Measurements from ENCODE around the gene RAET1E.

DNA sequence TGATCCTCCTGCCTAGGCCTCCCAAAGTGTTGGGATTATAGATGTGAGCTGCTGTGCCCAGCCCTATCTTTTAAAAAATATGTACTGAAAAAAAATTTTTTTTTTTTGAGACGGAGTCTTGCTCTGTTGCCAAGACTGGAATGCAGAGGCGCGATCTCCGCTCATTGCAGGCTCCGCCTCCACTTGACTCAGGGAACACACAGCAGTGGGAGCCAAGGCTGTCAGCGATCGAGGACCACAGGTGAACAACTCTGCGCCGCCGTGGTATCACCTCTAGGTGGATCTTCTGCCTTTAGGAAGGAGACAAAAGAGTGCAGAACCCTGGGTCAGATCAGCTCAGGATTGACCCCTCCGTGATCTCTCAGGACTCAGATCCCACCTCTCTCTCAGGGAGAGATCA lies 13.7 kb downstream of the RAET1E start:
- TF ChIP-seq, protein P1, sequence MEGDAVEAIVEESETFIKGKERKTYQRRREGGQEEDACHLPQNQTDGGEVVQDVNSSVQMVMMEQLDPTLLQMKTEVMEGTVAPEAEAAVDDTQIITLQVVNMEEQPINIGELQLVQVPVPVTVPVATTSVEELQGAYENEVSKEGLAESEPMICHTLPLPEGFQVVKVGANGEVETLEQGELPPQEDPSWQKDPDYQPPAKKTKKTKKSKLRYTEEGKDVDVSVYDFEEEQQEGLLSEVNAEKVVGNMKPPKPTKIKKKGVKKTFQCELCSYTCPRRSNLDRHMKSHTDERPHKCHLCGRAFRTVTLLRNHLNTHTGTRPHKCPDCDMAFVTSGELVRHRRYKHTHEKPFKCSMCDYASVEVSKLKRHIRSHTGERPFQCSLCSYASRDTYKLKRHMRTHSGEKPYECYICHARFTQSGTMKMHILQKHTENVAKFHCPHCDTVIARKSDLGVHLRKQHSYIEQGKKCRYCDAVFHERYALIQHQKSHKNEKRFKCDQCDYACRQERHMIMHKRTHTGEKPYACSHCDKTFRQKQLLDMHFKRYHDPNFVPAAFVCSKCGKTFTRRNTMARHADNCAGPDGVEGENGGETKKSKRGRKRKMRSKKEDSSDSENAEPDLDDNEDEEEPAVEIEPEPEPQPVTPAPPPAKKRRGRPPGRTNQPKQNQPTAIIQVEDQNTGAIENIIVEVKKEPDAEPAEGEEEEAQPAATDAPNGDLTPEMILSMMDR (conservative IDR thresholded peaks at IDR 0.05; ENCODE audit: low read depth in 2 of 2): peak; percentile 16 to 34; a peak in 2 of 4 replicates
- TF ChIP-seq POLR2AphosphoS5 (IDR thresholded peaks at IDR 0.05; ENCODE audit: low read depth) (no peak), EZH2phosphoT487 (IDR thresholded peaks at IDR 0.05; ENCODE audit: unreplicated experiment) (no peak), EZH2 (IDR thresholded peaks at IDR 0.05; ENCODE audit: low read depth, unreplicated experiment) (no peak), CREB1 (CRISPR knock-in tag; IDR thresholded peaks at IDR 0.05; ENCODE audit: low read depth) (no peak), ZNF331 (CRISPR knock-in tag; IDR thresholded peaks at IDR 0.05; ENCODE audit: low read depth) (no peak)
- TF ChIP-seq, protein P2, sequence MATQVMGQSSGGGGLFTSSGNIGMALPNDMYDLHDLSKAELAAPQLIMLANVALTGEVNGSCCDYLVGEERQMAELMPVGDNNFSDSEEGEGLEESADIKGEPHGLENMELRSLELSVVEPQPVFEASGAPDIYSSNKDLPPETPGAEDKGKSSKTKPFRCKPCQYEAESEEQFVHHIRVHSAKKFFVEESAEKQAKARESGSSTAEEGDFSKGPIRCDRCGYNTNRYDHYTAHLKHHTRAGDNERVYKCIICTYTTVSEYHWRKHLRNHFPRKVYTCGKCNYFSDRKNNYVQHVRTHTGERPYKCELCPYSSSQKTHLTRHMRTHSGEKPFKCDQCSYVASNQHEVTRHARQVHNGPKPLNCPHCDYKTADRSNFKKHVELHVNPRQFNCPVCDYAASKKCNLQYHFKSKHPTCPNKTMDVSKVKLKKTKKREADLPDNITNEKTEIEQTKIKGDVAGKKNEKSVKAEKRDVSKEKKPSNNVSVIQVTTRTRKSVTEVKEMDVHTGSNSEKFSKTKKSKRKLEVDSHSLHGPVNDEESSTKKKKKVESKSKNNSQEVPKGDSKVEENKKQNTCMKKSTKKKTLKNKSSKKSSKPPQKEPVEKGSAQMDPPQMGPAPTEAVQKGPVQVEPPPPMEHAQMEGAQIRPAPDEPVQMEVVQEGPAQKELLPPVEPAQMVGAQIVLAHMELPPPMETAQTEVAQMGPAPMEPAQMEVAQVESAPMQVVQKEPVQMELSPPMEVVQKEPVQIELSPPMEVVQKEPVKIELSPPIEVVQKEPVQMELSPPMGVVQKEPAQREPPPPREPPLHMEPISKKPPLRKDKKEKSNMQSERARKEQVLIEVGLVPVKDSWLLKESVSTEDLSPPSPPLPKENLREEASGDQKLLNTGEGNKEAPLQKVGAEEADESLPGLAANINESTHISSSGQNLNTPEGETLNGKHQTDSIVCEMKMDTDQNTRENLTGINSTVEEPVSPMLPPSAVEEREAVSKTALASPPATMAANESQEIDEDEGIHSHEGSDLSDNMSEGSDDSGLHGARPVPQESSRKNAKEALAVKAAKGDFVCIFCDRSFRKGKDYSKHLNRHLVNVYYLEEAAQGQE (IDR thresholded peaks at IDR 0.05; ENCODE audit: unreplicated experiment): no peak
- TF ChIP-seq, protein P3, sequence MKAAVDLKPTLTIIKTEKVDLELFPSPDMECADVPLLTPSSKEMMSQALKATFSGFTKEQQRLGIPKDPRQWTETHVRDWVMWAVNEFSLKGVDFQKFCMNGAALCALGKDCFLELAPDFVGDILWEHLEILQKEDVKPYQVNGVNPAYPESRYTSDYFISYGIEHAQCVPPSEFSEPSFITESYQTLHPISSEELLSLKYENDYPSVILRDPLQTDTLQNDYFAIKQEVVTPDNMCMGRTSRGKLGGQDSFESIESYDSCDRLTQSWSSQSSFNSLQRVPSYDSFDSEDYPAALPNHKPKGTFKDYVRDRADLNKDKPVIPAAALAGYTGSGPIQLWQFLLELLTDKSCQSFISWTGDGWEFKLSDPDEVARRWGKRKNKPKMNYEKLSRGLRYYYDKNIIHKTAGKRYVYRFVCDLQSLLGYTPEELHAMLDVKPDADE (IDR thresholded peaks at IDR 0.05): no peak
